ENCODE data around the gene HBS1L.

HBS1L gene

DNA sequence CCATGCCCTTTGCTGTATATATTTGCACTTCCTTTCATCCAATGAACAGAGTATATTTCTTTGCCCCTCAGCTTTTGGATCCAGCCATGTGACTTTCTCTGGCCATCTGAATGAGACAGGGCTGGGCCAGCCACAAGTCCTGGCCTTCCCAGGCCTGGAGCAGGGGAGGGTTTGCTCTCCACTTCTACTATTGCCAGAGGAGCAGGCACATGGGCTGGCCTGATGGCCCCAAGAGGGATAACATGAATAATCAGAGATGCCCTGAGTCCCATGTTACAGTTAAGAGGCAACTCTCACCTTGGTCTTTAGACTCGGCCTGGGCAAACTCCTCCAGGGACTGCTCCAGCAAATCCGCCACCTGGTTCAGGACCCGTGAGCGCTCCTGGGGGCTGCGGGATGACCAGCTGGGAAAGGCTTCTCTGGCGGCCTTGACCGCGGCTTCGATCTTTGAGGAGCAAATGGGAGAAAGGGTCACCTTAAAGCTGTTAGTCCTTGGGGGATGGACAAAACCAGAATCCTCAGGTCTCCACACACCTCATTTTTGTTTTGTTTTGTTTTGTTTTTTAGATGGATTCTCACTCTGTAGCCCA, 111.0 kb downstream of the HBS1L start:
- no peak for DNase-seq

DNA sequence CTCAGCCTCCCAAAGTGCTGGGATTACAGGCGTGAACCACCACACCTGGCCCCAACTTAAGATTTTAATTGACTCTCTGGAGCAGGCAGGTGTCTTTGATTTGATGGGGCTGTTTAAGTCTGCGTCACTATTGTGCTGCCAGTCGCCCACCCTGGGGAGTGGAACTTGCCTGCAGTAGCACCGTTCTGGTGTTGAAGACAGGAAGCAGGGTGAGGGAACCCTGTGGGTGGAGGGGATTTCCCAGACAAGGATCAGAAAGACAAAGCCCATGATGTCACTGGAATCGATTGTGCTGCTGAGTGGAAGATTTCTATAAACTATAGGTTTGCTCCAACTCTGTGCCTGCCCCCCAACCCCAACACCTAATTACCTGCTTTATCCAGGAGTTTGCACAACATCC, 115.7 kb downstream of the HBS1L start:
- DNase-seq: no peak

- DNase-seq: no peak
Measured at GRCh38 chr6:134937426-134937825, 117.2 kb downstream of the HBS1L start.

DNA sequence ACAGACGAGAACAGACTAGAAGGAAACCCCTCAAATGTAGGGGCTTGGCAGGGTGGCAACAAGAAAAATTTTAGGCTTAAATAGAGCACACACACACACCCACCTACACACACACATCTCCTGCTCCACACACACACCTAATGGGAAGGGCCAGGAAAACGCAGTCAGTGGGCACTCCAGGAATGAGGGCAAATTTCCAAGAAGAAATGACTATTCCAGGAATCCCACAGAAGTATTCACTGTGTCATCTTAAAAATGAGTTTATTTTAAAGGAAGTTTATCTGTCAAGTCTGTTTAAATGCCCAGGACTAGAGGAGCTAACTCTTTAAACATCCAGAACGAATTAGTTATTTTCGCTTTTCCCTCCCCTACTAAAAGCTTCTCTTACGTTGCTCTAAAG, 117.7 kb downstream of the HBS1L start:
- DNase-seq: no peak

- DNase-seq: no peak
Measured at GRCh38 chr6:134936476-134936875, 118.1 kb downstream of the HBS1L start.

DNA sequence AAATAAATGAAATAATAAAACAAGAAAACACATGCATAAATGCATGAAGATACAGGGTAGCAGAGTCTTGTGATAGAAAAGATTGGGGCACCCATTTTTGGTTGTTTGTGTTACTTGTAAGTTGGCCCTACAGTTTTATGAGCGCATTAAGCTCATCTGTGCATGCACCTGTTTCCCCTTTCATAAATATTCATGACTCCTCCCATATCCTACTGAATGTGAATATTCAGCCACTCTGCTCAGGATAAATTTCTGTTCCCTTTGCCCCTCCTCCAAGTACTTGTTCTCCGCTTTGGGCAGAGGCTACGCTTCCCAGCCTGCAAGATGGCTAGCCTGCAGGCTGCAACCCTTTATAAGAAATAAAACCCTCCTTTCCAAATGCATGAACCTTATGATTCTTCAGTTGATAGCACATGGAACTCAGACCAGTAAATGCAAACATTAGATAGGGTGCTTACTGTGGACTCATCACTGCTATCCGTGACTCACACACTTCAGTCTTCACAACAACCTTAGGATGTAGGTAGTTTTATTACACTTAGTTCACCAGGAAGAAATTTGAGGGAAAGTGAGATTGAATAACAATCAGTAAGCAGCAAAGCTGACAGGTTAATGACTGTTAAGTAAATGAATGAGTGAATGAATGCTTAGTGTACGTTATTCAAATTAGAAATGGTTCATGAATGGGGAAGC, 119.7 kb downstream of the HBS1L start:
- no peak for DNase-seq

DNA sequence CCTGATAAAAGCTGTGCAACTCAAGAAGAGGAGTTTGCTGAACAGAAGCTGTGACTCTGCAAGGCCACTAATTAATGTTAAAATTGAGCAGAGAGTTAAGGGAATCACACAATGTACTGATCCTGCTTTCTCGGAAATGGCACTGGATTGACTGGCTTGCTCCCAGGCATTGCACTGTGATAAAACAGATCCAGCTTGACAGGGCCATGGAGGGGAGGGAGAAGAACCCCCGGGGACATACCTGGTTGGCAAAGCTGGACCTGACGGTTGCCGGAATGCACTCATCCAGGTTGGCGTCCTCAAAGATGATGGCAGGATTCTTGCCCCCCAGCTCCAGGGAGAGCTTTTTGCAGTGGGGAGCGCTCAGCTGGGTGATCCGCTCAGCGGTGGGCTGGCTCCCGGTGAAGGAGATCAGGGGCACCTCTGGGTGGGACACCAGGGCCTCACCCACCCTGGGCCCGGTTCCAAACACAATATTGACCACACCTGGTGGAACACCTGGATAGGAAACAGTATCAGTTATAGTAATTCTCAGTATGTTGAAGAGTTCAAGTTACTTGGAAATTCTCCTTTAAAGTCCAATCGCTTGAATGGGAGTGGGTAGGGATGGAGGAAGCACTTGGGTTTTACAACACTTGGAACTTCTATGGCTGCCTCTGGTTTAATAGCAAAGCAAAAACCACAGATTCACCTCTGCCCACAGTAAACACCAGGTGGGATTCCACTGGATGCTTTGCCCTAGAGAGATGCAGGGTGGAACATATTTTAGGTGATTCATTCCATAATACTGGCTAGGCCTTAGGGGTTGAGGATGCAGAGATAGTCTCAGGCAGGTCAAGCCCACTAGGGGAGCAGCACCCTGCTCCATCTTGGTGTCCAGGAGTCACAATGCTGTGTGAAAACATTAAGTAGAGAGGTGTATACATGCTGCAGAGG, 121.8 kb downstream of the HBS1L start:
- DNase-seq: no peak

GRCh38 chr6:134932098-134932497, 122.5 kb downstream of the HBS1L start:
- no peak for DNase-seq

- DNase-seq: no peak
Measured at GRCh38 chr6:134930463-134930862, 124.2 kb downstream of the HBS1L start.

DNA sequence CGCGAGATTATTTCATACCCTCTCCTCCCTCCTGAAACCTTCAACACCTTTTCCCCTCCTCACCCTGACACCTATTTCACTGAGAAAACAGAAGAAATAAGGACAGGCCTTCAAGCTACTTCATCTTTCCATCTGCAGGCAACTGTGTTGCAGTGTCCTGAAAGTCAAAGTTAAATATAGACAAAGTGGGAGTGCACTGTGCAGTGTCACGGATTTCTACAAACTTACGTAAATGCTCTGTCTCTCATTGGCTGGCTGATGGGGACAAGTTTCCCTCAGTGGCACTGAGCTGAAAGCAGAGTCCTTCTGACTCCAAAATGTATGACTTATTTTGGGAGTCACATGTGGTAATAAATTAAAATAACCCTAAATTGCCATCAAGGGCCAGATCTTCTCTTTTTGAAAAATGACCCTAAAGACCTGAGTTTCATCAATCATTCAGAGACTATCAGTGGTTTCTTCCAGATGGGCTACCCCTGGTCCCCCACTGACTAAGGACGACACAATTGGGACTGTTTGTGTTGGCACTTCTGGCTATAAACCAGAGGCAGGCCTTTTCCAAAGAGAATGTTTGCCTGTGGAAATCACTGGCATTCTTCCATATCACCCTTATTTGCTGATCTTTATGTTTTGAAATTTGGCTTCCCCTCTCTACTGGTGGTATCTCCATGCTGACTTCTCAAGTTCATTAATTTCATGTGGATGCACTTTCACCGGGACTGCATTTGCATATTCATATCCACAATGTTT, 126.3 kb downstream of the HBS1L start:
- no peak for DNase-seq

GRCh38 chr6:134925800-134926199, 128.8 kb downstream of the HBS1L start:
- DNase-seq: no peak

DNA sequence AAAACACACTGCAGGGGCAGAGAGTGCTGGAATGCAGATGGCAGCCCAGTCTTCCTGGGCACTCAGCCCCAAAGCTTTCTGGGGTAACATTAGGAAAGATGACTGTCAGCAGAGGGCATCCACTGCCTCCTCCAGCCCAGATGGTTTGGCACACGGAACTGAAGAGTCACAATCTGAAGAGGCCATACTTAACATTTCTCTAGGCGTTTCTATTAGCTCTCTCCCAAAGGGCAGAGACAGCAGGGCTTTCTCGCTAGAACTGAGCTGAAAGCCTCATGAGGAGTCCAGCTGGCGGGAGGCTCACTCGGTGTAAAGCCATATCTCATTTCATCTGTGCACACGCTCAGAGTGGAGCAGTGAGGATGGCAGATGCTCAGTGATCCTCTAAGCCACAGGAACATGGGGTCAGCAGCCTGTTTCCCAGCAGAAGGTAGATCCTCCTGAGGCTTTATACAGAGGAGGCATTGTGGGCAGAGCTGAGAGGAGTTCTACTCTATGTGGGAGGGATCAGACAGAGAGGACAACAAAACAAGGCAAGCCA, 132.8 kb downstream of the HBS1L start:
- peak; percentile 85 for DNase-seq

DNA sequence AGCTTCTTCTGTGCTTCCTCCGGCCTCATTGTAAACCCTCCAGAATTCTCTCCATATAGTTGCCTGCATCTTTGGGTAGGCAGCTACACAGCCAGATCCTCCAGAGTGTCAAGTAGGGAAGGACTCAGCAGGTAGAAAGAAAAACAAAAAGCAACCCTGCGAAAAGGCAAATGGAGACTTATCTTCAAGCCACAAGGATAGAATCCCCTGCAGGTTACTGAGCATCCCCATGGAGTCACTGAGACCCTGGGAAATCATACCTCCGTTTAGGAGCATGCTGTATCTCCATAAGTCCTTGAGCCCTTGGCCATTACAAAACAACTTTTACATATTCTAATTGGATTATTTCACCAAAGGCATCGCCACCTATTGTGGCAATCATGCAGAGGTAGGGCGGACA, 133.3 kb downstream of the HBS1L start:
- no peak for DNase-seq

GRCh38 chr6:134920422-134920821, 134.2 kb downstream of the HBS1L start:
- no peak for DNase-seq

- no peak for DNase-seq
Measured at GRCh38 chr6:134918418-134918961, 136.1 kb downstream of the HBS1L start.

DNA sequence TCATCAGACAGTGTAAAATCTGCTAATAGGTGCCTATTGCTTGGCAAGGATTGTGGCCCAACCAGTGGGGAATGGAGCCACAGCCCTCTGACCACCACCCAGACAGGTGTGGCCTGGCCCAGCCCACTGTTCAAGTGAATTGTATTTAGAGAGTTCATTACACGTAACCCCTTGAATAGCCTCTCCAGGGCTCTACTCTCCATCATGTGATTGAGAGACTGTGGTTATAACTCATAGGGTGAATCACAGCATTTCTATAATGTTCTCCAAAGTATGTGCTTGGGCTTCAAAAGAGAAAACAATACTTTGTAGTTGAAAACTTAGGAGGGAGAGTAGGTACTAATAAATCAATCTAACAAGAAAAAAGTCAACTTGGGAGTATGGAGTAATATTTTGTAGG, 143.1 kb downstream of the HBS1L start:
- DNase-seq: no peak

- DNase-seq: no peak
Measured at GRCh38 chr6:134910593-134910935, 144.1 kb downstream of the HBS1L start.
